Activated naive CD8-positive, alpha-beta T cell treated with anti-CD3 and anti-CD28 coated beads for 36 hours (primary cell): Measurements from ENCODE around the gene GALNS. TPM values are rescaled to one million over a fixed set of nuclear protein-coding genes. Genes with fewer than 3 reads are reported as not detected.

ENCODE experiments used
- DNase-seq: peaks from one replicate; pipeline ENCODE4 v3.0.0; 2021
- H3K27ac Mint-ChIP-seq: one replicate; pipeline ENCODE4 v1.8.0; 2022; ENCODE audit warnings: mild to moderate bottlenecking, moderate library complexity, mixed read lengths
- H3K27me3 Mint-ChIP-seq: one replicate; pipeline ENCODE4 v1.8.0; 2022; ENCODE audit warnings: mild to moderate bottlenecking, mixed read lengths
- H3K36me3 Mint-ChIP-seq: one replicate; pipeline ENCODE4 v1.8.0; 2021; ENCODE audit warnings: mild to moderate bottlenecking, mixed read lengths
- H3K4me1 Mint-ChIP-seq: one replicate; pipeline ENCODE4 v1.8.0; 2021; ENCODE audit warnings: mixed read lengths
- H3K4me3 Mint-ChIP-seq: one replicate; pipeline ENCODE4 v1.8.0; 2022; ENCODE audit warnings: mild to moderate bottlenecking, moderate library complexity, mixed read lengths
- H3K9me3 Mint-ChIP-seq: one replicate; pipeline ENCODE4 v1.8.0; 2022; ENCODE audit warnings: mixed read lengths
- total RNA-seq, 2 experiments: library from RNA; stranded (reverse); gene quantifications; one replicate each; pipeline ENCODE4 v1.2.3, GENCODE V29; 2021

Gene GALNS
- total RNA-seq, 2 experiments from 2014 or later: 14.7 to 14.9 TPM

DNA sequence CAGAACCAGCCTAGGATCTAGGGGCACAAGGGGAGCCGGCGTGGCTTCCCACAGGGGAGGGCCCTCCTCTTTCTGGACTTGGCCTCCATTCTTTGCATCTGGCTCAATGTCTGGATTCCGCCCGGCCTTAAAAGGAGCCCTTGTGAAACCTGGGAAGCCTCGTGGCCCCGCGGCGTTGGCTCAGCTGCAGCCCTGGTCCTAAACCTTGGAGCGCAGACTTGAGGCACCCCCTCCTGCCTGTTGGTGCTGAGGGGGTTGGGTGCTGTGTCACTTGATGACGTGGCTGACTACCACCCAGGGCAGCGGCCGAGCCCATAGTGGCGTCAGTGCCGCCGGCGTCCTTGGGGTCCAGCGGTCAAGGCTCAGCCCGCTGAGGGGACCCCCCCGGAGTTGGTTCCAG is 4.6 kb upstream of the GALNS start:
- Mint-ChIP-seq H3K27ac (no peak overlapping the region), H3K4me1 (peaks cover 12% of the 10 kb centered on the region), H3K4me3 (no peak overlapping the region), H3K36me3 (peaks cover 4% of the 10 kb centered on the region), H3K9me3 (no peaks in the 10 kb centered on the region), H3K27me3 (no peaks in the 10 kb centered on the region)
- DNase-seq: no peak

DNA sequence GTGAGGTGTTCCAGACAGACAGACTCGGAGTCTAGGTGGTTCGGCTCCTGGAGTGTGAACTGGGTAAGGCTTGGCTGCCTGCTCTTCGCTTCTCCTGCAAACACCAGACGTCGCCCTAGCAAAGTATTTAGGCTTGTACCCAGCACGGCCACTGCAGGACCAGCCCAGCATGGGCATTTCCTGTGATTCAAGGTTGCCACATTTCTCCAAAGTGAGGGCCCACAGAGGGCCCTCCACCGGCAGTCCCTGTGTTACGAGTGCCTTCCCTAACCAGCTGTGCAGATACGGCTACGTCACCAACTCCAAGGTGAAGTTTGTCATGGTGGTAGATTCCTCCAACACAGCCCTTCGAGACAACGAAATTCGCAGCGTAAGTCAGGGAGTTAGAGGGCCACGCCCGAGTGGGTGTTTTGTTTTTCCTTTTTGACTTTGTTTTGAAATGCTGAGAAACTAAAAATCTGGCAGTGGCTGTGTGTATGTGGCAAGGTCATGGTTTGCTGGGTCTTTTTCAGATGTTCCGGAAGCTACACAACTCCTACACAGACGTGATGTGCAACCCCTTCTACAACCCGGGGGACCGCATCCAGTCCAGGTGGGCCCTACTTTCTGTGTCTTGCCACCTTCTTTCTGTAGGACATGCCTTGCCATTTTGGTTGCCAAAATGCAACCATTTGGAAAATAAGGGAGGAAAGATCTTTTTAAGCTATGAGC is 2.8 kb upstream of the GALNS start:
- Mint-ChIP-seq H3K9me3 (no peaks in the 10 kb centered on the region), H3K4me1 (peaks cover 22% of the 10 kb centered on the region), H3K4me3 (no peak overlapping the region), H3K36me3 (peaks cover 4% of the 10 kb centered on the region), H3K27ac (no peak overlapping the region), H3K27me3 (no peaks in the 10 kb centered on the region)
- DNase-seq: no peak

DNA sequence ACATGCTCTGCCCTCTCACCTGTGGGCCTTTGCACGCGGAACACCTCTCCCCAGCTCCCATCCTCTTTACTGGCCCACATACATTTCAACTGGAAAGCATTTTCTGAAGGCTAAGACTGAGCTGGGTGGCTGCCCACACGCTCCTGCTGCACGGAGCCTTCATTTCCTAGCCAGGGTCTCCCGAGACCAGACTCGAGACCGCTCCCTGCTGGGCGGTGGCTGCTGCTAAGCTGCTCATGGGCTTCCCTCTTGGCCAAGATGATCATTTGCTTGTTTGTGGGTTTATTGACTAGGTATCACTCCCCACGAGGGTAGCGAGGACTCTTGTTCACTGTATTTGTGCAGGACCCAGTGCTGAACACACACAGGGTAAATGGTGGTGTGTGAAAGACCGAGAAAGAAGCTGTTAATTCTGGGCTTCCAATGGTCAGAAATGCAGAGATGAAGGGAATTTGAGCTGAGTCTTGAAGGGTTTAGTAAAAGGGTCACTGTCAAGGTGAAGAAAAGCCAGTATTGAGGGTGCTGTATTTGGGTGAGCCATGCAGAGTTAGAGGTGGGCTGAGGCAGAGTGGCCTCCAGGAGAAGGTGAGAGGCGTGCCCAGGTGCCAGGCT is 1.1 kb upstream of the GALNS start:
- H3K4me3 Mint-ChIP-seq: peak overlapping the region; percentile 99
- peaks cover 22% of the 10 kb centered on the region for H3K4me1 Mint-ChIP-seq
- H3K27me3 Mint-ChIP-seq: no peaks in the 10 kb centered on the region
- peak overlapping the region; percentile 94 for H3K27ac Mint-ChIP-seq
- DNase-seq: peak; percentile 81
- H3K9me3 Mint-ChIP-seq: no peaks in the 10 kb centered on the region
- peaks cover 4% of the 10 kb centered on the region for H3K36me3 Mint-ChIP-seq

DNA sequence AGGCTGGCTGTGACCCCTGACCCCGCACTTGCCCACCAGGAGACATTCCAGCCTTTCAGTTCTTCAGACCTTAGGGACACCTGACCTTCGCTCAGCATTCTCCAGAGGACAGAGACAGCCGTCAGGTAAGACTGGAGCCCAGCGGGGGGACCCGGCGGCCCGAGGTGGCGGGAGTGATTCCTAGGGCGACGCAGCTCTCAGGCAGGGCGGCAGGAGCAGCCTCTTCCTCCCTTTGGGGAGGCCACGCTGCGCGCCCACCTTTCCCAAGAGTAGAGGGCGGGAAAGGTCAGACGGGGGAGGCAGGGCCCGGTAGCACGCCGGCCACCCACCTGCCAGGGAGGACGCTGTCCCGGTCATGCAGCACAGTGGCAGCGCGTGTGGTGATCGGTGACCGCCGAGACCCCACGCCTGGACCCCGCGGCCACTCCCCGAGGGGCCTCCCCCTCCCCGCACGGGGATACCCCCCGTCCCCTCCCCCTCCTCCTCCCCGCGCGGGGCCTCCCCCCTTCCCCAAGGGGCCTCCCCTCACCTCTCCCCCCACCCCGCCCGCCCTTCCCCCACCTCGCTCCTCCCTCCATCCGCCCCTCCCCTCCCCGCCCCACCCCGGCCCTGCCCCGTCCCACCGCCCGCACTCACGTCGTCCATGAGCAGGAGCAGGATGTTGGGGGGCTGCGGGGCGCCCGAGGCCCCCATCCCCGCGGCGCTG is 472 bp downstream of the GALNS start:
- Mint-ChIP-seq H3K4me1 (peaks cover 22% of the 10 kb centered on the region), H3K36me3 (peaks cover 4% of the 10 kb centered on the region), H3K27ac (peak overlapping the region; percentile 79), H3K9me3 (no peaks in the 10 kb centered on the region), H3K4me3 (peak overlapping the region; percentile 99), H3K27me3 (no peaks in the 10 kb centered on the region)
- DNase-seq: peak; percentile 18

DNA sequence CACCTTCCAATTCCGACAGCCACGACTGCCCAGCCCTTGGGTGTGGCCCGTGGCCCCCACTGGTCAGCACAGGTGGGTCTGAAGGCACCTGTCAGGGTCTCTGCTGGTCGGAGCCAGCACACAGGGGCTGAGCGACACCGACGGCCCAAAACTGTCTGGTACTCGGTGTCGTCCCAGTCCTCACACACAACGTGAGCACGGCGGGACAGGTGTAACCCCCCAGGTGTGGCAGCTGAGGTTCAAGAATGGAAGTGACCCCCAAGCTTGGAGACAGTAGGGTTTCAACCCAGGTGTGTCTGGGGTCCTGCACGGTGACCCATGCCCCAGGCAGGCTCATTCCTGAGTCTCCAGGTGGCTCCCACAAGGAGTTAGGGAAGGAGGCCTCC is 1.0 kb downstream of the GALNS start:
- peak overlapping the region; percentile 79 for H3K27ac Mint-ChIP-seq
- peaks cover 4% of the 10 kb centered on the region for H3K36me3 Mint-ChIP-seq
- no peak for DNase-seq
- H3K4me1 Mint-ChIP-seq: peaks cover 22% of the 10 kb centered on the region
- H3K9me3 Mint-ChIP-seq: no peaks in the 10 kb centered on the region
- no peaks in the 10 kb centered on the region for H3K27me3 Mint-ChIP-seq
- H3K4me3 Mint-ChIP-seq: peak overlapping the region; percentile 77

DNA sequence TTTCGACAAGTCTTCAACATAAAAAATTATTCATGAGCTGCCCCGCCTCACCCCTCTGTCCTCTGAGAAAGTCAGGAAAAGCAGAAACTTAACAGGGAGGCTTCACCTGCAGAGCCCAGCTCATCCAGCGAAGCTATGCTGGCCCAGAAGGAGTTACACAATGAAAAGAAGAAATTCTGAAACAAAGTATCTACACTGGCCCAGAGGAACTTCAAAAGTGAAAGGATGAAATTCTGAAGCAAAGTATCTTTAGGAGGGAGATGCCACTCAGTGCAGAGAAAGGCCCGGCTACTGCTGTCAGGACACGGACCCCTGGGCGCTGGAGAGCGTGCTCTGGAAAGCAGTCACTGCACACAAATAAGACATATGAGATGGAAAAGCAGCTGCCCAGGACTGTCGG is 1.6 kb downstream of the GALNS start:
- peak overlapping the region; percentile 77 for H3K27ac Mint-ChIP-seq
- H3K36me3 Mint-ChIP-seq: peaks cover 4% of the 10 kb centered on the region
- peak overlapping the region; percentile 74 for H3K4me3 Mint-ChIP-seq
- H3K4me1 Mint-ChIP-seq: peaks cover 22% of the 10 kb centered on the region
- H3K27me3 Mint-ChIP-seq: no peaks in the 10 kb centered on the region
- H3K9me3 Mint-ChIP-seq: no peaks in the 10 kb centered on the region
- DNase-seq: no peak

GRCh38 chr16:88854306-88855111 is 2.2 kb downstream of the GALNS start:
- Mint-ChIP-seq H3K36me3 (peaks cover 4% of the 10 kb centered on the region), H3K9me3 (no peaks in the 10 kb centered on the region), H3K27ac (no peak overlapping the region), H3K27me3 (no peaks in the 10 kb centered on the region), H3K4me1 (peaks cover 22% of the 10 kb centered on the region), H3K4me3 (no peak overlapping the region)
- DNase-seq: peak; percentile 36

DNA sequence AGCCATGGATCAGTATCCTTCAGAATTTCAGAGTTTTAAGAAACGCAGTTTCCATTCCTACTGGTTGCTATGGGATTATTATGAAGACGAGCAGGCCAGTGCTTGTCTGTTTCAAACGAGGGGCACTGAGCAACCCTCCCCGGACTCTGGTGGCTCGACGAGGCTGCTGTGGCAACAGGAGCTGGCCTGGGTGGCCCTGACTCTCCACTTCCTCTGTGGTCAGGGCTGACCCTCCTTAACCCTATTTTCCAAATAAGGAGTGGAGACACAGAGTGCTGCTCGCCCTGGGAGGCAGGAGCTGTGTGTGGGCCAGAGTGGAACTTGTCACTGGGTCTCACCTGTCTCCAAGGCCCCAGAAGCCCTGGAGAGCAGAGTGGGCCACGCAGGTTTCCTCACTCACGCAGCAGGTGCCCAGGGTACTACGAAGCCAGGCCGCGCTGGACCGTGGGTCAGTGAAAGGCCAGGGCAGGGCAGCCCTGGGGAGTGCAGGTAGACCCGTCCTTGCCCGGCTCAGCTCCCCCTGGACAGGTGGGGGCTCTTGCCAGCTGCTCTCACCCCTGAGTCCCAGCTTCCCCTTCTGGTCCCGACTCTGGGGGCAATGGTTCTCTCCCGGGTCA is 3.3 kb downstream of the GALNS start:
- Mint-ChIP-seq H3K4me1 (peaks cover 19% of the 10 kb centered on the region), H3K4me3 (no peak overlapping the region)
- no peak for DNase-seq

GRCh38 chr16:88851616-88852015 is 5.1 kb downstream of the GALNS start:
- DNase-seq: no peak
- H3K27me3 Mint-ChIP-seq: no peaks in the 10 kb centered on the region
- H3K4me1 Mint-ChIP-seq: peaks cover 10% of the 10 kb centered on the region
- H3K36me3 Mint-ChIP-seq: no peaks in the 10 kb centered on the region
- no peaks in the 10 kb centered on the region for H3K9me3 Mint-ChIP-seq
- no peak overlapping the region for H3K4me3 Mint-ChIP-seq
- H3K27ac Mint-ChIP-seq: no peak overlapping the region

More for the DNA sequence above, 3.3 kb downstream of the GALNS start:
- H3K27ac Mint-ChIP-seq: no peak overlapping the region
- H3K36me3 Mint-ChIP-seq: peaks cover 4% of the 10 kb centered on the region
- H3K27me3 Mint-ChIP-seq: no peaks in the 10 kb centered on the region
- no peaks in the 10 kb centered on the region for H3K9me3 Mint-ChIP-seq

- H3K36me3 Mint-ChIP-seq: no peaks in the 10 kb centered on the region
- no peak overlapping the region for H3K4me3 Mint-ChIP-seq
- no peaks in the 10 kb centered on the region for H3K9me3 Mint-ChIP-seq
- H3K27me3 Mint-ChIP-seq: no peaks in the 10 kb centered on the region
- peaks cover 9% of the 10 kb centered on the region for H3K4me1 Mint-ChIP-seq
- no peak overlapping the region for H3K27ac Mint-ChIP-seq
- no peak for DNase-seq
Measured at GRCh38 chr16:88850531-88851199, 6.1 kb downstream of the GALNS start.

GRCh38 chr16:88848557-88848956 is 8.2 kb downstream of the GALNS start:
- Mint-ChIP-seq H3K4me3 (no peak overlapping the region), H3K27ac (no peak overlapping the region), H3K9me3 (no peaks in the 10 kb centered on the region), H3K27me3 (no peaks in the 10 kb centered on the region), H3K36me3 (no peaks in the 10 kb centered on the region), H3K4me1 (peaks cover 1% of the 10 kb centered on the region)
- no peak for DNase-seq

DNA sequence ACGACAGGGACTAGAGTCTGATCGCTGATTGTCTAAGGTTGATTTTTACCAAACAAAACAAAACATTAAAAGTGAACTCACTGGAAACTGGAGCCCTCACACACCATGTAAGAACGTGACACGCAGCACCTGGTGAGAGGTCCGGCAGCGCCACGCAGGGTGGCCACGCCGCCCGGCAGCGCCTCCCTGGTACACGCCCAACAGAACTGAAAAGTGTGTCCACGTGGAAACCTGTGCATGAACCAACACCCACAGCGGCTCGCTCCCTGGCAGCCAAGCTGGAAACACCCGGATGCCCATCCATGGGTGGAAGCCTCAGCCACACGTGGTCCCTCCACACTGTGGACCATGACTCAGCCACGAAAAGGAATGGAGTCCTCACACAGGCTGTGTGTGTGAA is 9.1 kb downstream of the GALNS start:
- Mint-ChIP-seq H3K9me3 (no peaks in the 10 kb centered on the region), H3K36me3 (no peaks in the 10 kb centered on the region), H3K27me3 (no peaks in the 10 kb centered on the region), H3K4me1 (peaks cover 1% of the 10 kb centered on the region), H3K4me3 (no peak overlapping the region), H3K27ac (no peak overlapping the region)
- no peak for DNase-seq

DNA sequence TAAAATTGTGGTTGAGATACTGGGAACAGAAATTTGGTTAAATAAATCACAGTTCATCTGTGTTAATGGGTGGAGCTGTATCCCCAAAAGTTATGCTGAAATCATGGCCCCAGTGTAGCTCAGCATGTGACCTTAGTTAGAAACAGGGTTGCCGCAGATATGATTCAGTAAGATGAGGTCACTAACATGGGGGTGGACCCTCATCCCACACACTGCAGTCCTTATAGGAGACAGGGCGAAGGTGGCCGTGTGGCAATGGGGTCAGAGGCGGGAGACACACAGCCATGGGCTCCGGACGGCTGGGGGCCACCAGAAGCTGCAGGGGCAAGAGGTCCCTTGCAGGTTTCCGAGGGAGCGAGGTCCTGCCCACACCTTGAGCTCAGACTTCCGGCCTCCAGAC is 10.7 kb downstream of the GALNS start:
- H3K9me3 Mint-ChIP-seq: no peaks in the 10 kb centered on the region
- peaks cover 1% of the 10 kb centered on the region for H3K4me1 Mint-ChIP-seq
- H3K36me3 Mint-ChIP-seq: no peaks in the 10 kb centered on the region
- no peaks in the 10 kb centered on the region for H3K27me3 Mint-ChIP-seq
- H3K27ac Mint-ChIP-seq: no peak overlapping the region
- DNase-seq: no peak
- H3K4me3 Mint-ChIP-seq: no peak overlapping the region

DNA sequence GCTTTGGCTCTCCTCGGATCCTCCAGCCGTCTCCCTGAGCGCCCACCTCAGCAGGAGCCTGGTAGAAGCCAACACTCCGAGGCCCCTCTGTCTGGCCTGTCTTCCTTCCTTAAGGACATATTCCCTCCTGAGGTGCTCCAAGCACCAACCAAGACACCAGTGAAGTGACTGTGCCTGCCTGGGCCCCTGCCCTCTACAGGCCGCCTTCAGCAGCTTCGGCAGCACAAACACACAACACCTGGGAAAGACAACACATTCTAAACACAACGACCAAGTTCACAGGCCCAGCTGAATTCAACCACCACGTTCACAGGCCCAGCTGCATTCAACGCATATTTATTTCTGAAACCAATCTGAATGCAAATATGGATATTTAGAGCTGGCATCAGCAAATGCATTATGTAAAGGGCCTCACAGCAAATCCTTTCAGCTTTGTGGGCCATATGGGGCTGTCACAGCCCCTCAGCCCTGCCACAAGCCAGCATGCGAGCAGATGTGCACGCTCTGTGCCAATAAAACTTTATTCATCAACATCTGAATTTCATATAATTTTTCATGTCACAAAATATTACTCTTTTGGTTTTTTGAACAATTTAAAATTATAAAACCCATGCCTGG is 12.2 kb downstream of the GALNS start:
- Mint-ChIP-seq H3K36me3 (peaks cover 4% of the 10 kb centered on the region), H3K4me3 (no peak overlapping the region), H3K27ac (no peak overlapping the region), H3K4me1 (peaks cover 1% of the 10 kb centered on the region), H3K9me3 (no peaks in the 10 kb centered on the region), H3K27me3 (no peaks in the 10 kb centered on the region)
- DNase-seq: no peak
